ENCODE data around the gene IBSP. TPM values are rescaled to one million over a fixed set of nuclear protein-coding genes. Genes with fewer than 3 reads are reported as not detected.

The IBSP gene
- total RNA-seq, 1 experiment from 2014 or later = not detected

DNA sequence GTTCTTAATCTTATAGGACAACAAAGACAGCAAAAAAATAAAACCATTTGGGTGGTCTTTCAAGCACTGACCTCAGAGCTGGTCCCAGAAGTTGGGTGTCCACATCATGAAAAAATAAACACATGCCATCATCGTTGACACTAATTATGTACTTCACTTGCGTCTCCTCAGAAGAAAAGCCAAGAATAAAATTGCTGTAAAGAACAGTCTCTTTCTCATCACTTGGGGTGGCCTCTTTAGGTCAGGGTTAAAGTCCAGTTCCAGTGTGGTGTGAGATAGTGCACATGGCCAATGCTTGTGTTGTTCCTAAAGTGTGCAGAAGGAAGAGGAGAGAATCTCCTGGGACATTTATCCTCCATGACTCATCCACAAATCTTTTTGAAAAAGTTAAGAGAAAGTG is 49.5 kb upstream of the IBSP start:
- Histone ChIP-seq H4K91ac (ENCODE audit: insufficient read length, low read depth, low read length) (no peak overlapping the region), H3K56ac (ENCODE audit: insufficient read length, low read depth, low read length) (no peak overlapping the region), H2AFZ (ENCODE audit: low read length) (no peak overlapping the region), H3K23ac (ENCODE audit: insufficient read length, low read depth, low read length) (no peak overlapping the region), H3K79me2 (ENCODE audit: insufficient read depth, low read length) (no peaks in the 10 kb centered on the region), H2BK5ac (ENCODE audit: insufficient read length, low read length) (no peak overlapping the region), H3K4me1 (ENCODE audit: insufficient read depth, low read length) (no peaks in the 10 kb centered on the region; the same call in 1 of the 2 replicates), H3K9ac (ENCODE audit: extremely low read depth, insufficient read length, low read length) (no peak overlapping the region), H4K8ac (replicated peaks; ENCODE audit: insufficient read length, low read depth, low read length) (no peak overlapping the region), H3K27me3 (ENCODE audit: insufficient read depth, low read length) (no peaks in the 10 kb centered on the region), H2BK15ac (ENCODE audit: low read depth, low read length) (no peak overlapping the region), H4K5ac (ENCODE audit: insufficient read length, low read depth, low read length) (no peak overlapping the region), H3K4ac (ENCODE audit: low read depth, low read length) (no peak overlapping the region), H4K20me1 (ENCODE audit: control insufficient read depth, insufficient read depth, insufficient read length) (no peaks in the 10 kb centered on the region), H2BK120ac (ENCODE audit: low read depth, low read length, poor library complexity, severe bottlenecking) (no peak overlapping the region), H3K4me2 (ENCODE audit: insufficient read depth, insufficient read length, low read length) (no peak overlapping the region), H2BK20ac (ENCODE audit: low read depth, low read length, poor library complexity, severe bottlenecking) (no peak overlapping the region), H3K79me1 (ENCODE audit: insufficient read depth, low read depth, low read length, poor library complexity, severe bottlenecking) (no peaks in the 10 kb centered on the region), H3K23me2 (ENCODE audit: insufficient read length, low read depth, low read length, poor library complexity, severe bottlenecking) (no peaks in the 10 kb centered on the region), H3K18ac (ENCODE audit: insufficient read length, low read depth, low read length) (no peak overlapping the region), H3T11ph (ENCODE audit: low read length) (no peak overlapping the region), H2BK12ac (ENCODE audit: insufficient read length, low read depth, low read length) (no peak overlapping the region), H3K14ac (ENCODE audit: insufficient read depth, low read length) (no peak overlapping the region), H3K9me3 (ENCODE audit: control insufficient read depth, low read depth, low read length) (no peaks in the 10 kb centered on the region), H2AK5ac (ENCODE audit: insufficient read length, low read length) (no peak overlapping the region), H3K27ac (ENCODE audit: insufficient read length, low read depth, low read length) (no peak overlapping the region)
- no CpG with 5 or more reads among the region's 2 CpGs for WGBS (ENCODE audit: extremely low coverage, insufficient read length, low lambda C conversion rate)
- Mint-ChIP-seq H3K9me3 (peaks cover 9 to 16% of the 10 kb centered on the region in 2 experiments), H3K27ac (no peak overlapping the region), H3K4me1 (peaks cover under 1% of the 10 kb centered on the region in 2 experiments; a peak in 1 of 4 replicates), H3K27me3 (ENCODE audit: low read depth) (no peaks in the 10 kb centered on the region), H3K36me3 (ENCODE audit: insufficient read depth in 1 of 3, low read depth in 3 of 3) (peaks cover 2 to 8% (median 2%) of the 10 kb centered on the region in 3 experiments; a peak in 5 of 7 replicates), H3K4me3 (no peak overlapping the region)
- no peak for DNase-seq
- TF ChIP-seq, protein P1, sequence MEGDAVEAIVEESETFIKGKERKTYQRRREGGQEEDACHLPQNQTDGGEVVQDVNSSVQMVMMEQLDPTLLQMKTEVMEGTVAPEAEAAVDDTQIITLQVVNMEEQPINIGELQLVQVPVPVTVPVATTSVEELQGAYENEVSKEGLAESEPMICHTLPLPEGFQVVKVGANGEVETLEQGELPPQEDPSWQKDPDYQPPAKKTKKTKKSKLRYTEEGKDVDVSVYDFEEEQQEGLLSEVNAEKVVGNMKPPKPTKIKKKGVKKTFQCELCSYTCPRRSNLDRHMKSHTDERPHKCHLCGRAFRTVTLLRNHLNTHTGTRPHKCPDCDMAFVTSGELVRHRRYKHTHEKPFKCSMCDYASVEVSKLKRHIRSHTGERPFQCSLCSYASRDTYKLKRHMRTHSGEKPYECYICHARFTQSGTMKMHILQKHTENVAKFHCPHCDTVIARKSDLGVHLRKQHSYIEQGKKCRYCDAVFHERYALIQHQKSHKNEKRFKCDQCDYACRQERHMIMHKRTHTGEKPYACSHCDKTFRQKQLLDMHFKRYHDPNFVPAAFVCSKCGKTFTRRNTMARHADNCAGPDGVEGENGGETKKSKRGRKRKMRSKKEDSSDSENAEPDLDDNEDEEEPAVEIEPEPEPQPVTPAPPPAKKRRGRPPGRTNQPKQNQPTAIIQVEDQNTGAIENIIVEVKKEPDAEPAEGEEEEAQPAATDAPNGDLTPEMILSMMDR (conservative IDR thresholded peaks at IDR 0.05) = no peak

Measured in H9 (cell line).